Glutamatergic neuron (in vitro differentiated cells): ENCODE measurements around the gene WDR54. TPM values are rescaled to one million over a fixed set of nuclear protein-coding genes. Genes with fewer than 3 reads are reported as not detected.

ENCODE experiments used
- DNase-seq: peaks from one replicate; pipeline ENCODE4 v3.0.0; 2022
- H3K27ac Mint-ChIP-seq: one replicate; pipeline ENCODE4 v1.8.0; 2020; ENCODE audit warnings: mild to moderate bottlenecking, mixed read lengths, inconsistent platforms; ENCODE audit not compliant: unreplicated experiment
- H3K27me3 Mint-ChIP-seq: one replicate; pipeline ENCODE4 v1.8.0; 2020; ENCODE audit warnings: mild to moderate bottlenecking, moderate library complexity, mixed read lengths, inconsistent platforms; ENCODE audit not compliant: unreplicated experiment
- H3K36me3 Mint-ChIP-seq: one replicate; pipeline ENCODE4 v1.8.0; 2020; ENCODE audit warnings: mild to moderate bottlenecking, mixed read lengths, inconsistent platforms; ENCODE audit not compliant: unreplicated experiment
- H3K4me1 Mint-ChIP-seq: one replicate; pipeline ENCODE4 v1.8.0; 2020; ENCODE audit warnings: mild to moderate bottlenecking, low read depth, mixed read lengths, inconsistent platforms; ENCODE audit not compliant: unreplicated experiment
- H3K4me3 Mint-ChIP-seq: one replicate; pipeline ENCODE4 v1.8.0; 2020; ENCODE audit warnings: mild to moderate bottlenecking, mixed read lengths, inconsistent platforms; ENCODE audit not compliant: unreplicated experiment
- H3K9me3 Mint-ChIP-seq: one replicate; pipeline ENCODE4 v1.8.0; 2020; ENCODE audit warnings: mild to moderate bottlenecking, moderate library complexity, mixed read lengths, inconsistent platforms; ENCODE audit not compliant: unreplicated experiment
- total RNA-seq: library from RNA; stranded (reverse); fragmentation: NEBNext Ultra II Directional; extraction: Animal tissue kit (Norgen Biotek cat#: 25700); gene quantifications from one replicate; pipeline ENCODE4 v1.2.1, GENCODE V29; 2021; ENCODE audit not compliant: unreplicated experiment
- TF ChIP-seq, protein P1 (sequence below): fragments of 200-600 bp; sonication (generic); IDR thresholded peaks from one replicate; pipeline ENCODE4 v1.5.0; 2021; ENCODE audit not compliant: partially characterized antibody, unreplicated experiment

WDR54 gene
- total RNA-seq, 1 donor from 2014 or later: 29.5 TPM

DNA sequence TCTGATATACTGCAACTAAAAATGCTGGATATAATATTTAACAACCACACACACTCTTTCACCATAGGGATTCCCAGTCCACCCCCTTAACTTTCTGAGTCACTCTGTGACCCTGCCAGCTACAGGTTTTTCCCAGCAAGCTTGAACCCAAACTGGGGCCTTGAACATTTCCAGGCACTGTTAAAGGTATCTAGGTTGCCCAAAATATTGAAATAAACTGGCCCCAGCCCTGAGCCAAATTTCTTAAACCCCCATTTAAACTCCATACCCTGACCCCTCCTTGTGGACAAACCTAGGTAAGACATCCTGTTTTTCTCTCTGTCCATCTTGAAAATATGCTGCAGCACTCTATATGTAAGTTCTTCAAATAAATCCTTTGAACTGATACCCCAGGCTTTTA lies 21.7 kb upstream of the WDR54 start:
- no peak overlapping the region for H3K27ac Mint-ChIP-seq
- no peak for DNase-seq
- H3K4me3 Mint-ChIP-seq: no peak overlapping the region
- TF ChIP-seq, protein P1, sequence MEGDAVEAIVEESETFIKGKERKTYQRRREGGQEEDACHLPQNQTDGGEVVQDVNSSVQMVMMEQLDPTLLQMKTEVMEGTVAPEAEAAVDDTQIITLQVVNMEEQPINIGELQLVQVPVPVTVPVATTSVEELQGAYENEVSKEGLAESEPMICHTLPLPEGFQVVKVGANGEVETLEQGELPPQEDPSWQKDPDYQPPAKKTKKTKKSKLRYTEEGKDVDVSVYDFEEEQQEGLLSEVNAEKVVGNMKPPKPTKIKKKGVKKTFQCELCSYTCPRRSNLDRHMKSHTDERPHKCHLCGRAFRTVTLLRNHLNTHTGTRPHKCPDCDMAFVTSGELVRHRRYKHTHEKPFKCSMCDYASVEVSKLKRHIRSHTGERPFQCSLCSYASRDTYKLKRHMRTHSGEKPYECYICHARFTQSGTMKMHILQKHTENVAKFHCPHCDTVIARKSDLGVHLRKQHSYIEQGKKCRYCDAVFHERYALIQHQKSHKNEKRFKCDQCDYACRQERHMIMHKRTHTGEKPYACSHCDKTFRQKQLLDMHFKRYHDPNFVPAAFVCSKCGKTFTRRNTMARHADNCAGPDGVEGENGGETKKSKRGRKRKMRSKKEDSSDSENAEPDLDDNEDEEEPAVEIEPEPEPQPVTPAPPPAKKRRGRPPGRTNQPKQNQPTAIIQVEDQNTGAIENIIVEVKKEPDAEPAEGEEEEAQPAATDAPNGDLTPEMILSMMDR: peak; percentile 84
- H3K36me3 Mint-ChIP-seq: no peaks in the 10 kb centered on the region
- H3K27me3 Mint-ChIP-seq: peaks cover 3% of the 10 kb centered on the region
- peaks cover 5% of the 10 kb centered on the region for H3K4me1 Mint-ChIP-seq
- no peaks in the 10 kb centered on the region for H3K9me3 Mint-ChIP-seq

- Mint-ChIP-seq H3K27me3 (no peaks in the 10 kb centered on the region), H3K36me3 (no peaks in the 10 kb centered on the region), H3K4me3 (no peak overlapping the region), H3K27ac (no peak overlapping the region), H3K4me1 (peaks cover 5% of the 10 kb centered on the region), H3K9me3 (no peaks in the 10 kb centered on the region)
- TF ChIP-seq, protein P1: no peak
- DNase-seq: no peak
Observed at GRCh38 chr2:74401891-74402290, 19.6 kb upstream of the WDR54 start.

DNA sequence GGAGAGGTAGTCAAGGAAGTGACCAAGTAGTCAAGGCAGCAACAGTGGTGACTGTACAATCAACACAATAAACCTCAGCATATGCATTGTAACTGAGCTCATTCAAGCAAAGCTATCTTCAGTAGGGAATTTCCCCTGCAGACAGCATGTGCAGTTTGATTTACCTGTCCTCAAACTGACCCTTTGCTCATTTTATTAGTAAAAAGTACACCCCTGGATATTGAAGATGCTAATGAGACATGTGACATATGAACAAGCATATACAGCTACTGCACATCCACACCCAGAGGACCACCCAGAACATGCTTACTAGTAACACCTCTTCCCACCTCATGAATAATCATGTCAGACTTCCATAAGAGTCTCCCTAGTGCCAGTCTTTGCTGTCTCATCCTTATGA lies 15.5 kb upstream of the WDR54 start:
- H3K27me3 Mint-ChIP-seq: peaks cover 4% of the 10 kb centered on the region
- no peak overlapping the region for H3K4me3 Mint-ChIP-seq
- DNase-seq: no peak
- TF ChIP-seq, protein P1: no peak
- peaks cover 6% of the 10 kb centered on the region for H3K36me3 Mint-ChIP-seq
- no peak overlapping the region for H3K27ac Mint-ChIP-seq
- no peaks in the 10 kb centered on the region for H3K9me3 Mint-ChIP-seq
- peaks cover 5% of the 10 kb centered on the region for H3K4me1 Mint-ChIP-seq

GRCh38 chr2:74407682-74408081 lies 13.8 kb upstream of the WDR54 start:
- Mint-ChIP-seq H3K9me3 (peaks cover 2% of the 10 kb centered on the region), H3K4me3 (no peak overlapping the region), H3K27ac (no peak overlapping the region), H3K4me1 (peaks cover 5% of the 10 kb centered on the region), H3K36me3 (peaks cover 6% of the 10 kb centered on the region), H3K27me3 (peaks cover 4% of the 10 kb centered on the region)
- DNase-seq: no peak
- TF ChIP-seq, protein P1: no peak

DNA sequence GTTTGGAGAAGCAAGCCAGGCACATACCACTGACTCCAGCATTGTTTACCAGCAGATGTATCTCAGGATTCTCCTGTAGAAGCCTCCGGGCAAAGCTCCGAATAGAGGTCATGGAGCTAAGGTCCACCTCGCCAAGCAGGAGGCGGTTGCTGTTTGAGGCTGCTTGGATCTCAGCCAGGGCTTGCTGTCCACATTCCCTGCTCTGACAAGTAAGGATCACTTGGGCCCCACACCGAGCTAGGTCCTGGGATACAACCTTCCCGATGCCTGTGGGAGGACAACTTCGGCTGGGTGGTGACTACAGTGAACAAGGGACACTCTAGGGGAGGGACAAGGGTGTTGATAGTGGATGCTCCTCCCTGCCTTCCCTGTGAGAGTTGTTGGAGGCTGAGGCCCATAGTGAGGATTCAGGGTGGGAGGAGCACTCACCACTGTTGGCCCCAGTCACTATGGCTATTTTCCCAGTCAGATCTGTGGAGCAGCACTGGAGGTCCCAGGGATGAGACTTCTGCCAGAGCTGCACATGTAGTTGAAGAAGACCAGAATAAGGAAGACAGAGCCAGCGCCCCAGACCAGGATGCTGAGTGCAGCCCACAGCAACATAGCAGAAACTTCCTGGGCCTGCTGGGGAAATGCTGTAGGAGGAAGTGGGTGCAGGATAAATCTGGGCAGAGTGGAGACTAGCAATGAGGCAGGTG lies 8.4 kb upstream of the WDR54 start:
- Mint-ChIP-seq H3K4me1 (peaks cover 10% of the 10 kb centered on the region), H3K27ac (no peak overlapping the region), H3K27me3 (peaks cover 9% of the 10 kb centered on the region), H3K9me3 (peaks cover 5% of the 10 kb centered on the region), H3K4me3 (no peak overlapping the region), H3K36me3 (peaks cover 5% of the 10 kb centered on the region)
- DNase-seq: no peak
- TF ChIP-seq, protein P1: no peak
